ENCODE results near the gene PDZD4. TPM values are rescaled to one million over a fixed set of nuclear protein-coding genes. Genes with fewer than 3 reads are reported as not detected.

Gene PDZD4
- polyA plus RNA-seq, 1 of the 3 experiments (the other 2 are of a cell fraction), result 1.9 TPM

- CTCF ChIA-PET, result no interaction called here
- 40% methylated on average over 1 of the region's 30 CpGs for WGBS (ENCODE audit: low lambda C conversion rate)
- Histone ChIP-seq H3F3A (replicated peaks; ENCODE audit: insufficient read depth) (no peaks in the 10 kb centered on the region), H3K4me1 (ENCODE audit: control insufficient read depth in 1 of 2, insufficient read depth in 2 of 2, low read depth in 1 of 2, low read length in 1 of 2) (no peaks in the 10 kb centered on the region), H3K9me2 (no peaks in the 10 kb centered on the region), H4K20me1 (ENCODE audit: insufficient read depth) (no peaks in the 10 kb centered on the region), H3K27ac (ENCODE audit: low read depth in 2 of 2, low read length in 1 of 2) (no peak overlapping the region), H3K36me3 (replicated peaks in 1 of 2; ENCODE audit: control insufficient read depth in 1 of 2, insufficient read depth in 2 of 2, low read length in 1 of 2) (no peaks in the 10 kb centered on the region), H3K79me2 (ENCODE audit: insufficient read depth) (no peaks in the 10 kb centered on the region), H3K27me3 (ENCODE audit: insufficient read depth) (peaks cover 5% of the 10 kb centered on the region), H3K9ac (no peak overlapping the region), H3K4me3 (ENCODE audit: low read depth in 2 of 2, low read length in 1 of 2) (no peak overlapping the region), H3K9me3 (no peaks in the 10 kb centered on the region), H2AFZ (ENCODE audit: low read depth) (no peak overlapping the region), H3K4me2 (no peak overlapping the region)
- peak; percentile 19 for DNase-seq
- POLR2A ChIA-PET, result interaction anchor here (1.0 kb wide), 1 partner anchor 9 kb away, joined by 3 read pairs; no protein-coding TSS in a partner anchor
- no peak for TF ChIP-seq FOXJ3 (CRISPR knock-in tag; IDR thresholded peaks at IDR 0.05)
- no peak for TF ChIP-seq CHD2 (IDR thresholded peaks at IDR 0.05; ENCODE audit: low read length, partially characterized antibody)
- TF ChIP-seq MAX (IDR thresholded peaks at IDR 0.05; ENCODE audit: low read depth), result no peak
Measured at GRCh38 chrX:153864561-153865320, 34.4 kb upstream of the PDZD4 start.

GRCh38 chrX:153864101-153864500 lies 33.8 kb upstream of the PDZD4 start:
- ChIA-PET CTCF (no interaction called here), POLR2A (no interaction called here)
- TF ChIP-seq EZH2phosphoT487 (IDR thresholded peaks at IDR 0.05; ENCODE audit: borderline replicate concordance, low read depth) (no peak), JUND (IDR thresholded peaks at IDR 0.05) (no peak), FOXJ3 (CRISPR knock-in tag; IDR thresholded peaks at IDR 0.05) (no peak), ELF1 (IDR thresholded peaks at IDR 0.05) (no peak), RAD21 (IDR thresholded peaks at IDR 0.05; ENCODE audit: low read length) (no peak), MAX (IDR thresholded peaks at IDR 0.05; ENCODE audit: low read depth) (no peak), TCF12 (IDR thresholded peaks at IDR 0.05) (no peak)
- Histone ChIP-seq H3K4me2 (no peak overlapping the region), H3K9me3 (no peaks in the 10 kb centered on the region), H3K9me2 (no peaks in the 10 kb centered on the region), H3K4me3 (ENCODE audit: low read depth in 2 of 2, low read length in 1 of 2) (no peak overlapping the region), H3K79me2 (ENCODE audit: insufficient read depth) (no peaks in the 10 kb centered on the region), H2AFZ (ENCODE audit: low read depth) (no peak overlapping the region), H3K27ac (ENCODE audit: low read depth in 2 of 2, low read length in 1 of 2) (no peak overlapping the region), H4K20me1 (ENCODE audit: insufficient read depth) (no peaks in the 10 kb centered on the region), H3K27me3 (ENCODE audit: insufficient read depth) (peaks cover 11% of the 10 kb centered on the region), H3F3A (replicated peaks; ENCODE audit: insufficient read depth) (no peaks in the 10 kb centered on the region), H3K36me3 (replicated peaks in 1 of 2; ENCODE audit: control insufficient read depth in 1 of 2, insufficient read depth in 2 of 2, low read length in 1 of 2) (no peaks in the 10 kb centered on the region), H3K9ac (no peak overlapping the region), H3K4me1 (ENCODE audit: control insufficient read depth in 1 of 2, insufficient read depth in 2 of 2, low read depth in 1 of 2, low read length in 1 of 2) (no peaks in the 10 kb centered on the region)
- 56% methylated on average over 10 of the region's 10 CpGs for WGBS (ENCODE audit: low lambda C conversion rate)
- no peak for DNase-seq

- peak; percentile 20 for DNase-seq
- H3F3A ChIP-seq (replicated peaks; ENCODE audit: insufficient read depth), result no peaks in the 10 kb centered on the region
- no peaks in the 10 kb centered on the region for H3K79me2 ChIP-seq (ENCODE audit: insufficient read depth)
- H4K20me1 ChIP-seq (ENCODE audit: insufficient read depth), result no peaks in the 10 kb centered on the region
- peaks cover 18% of the 10 kb centered on the region for H3K27me3 ChIP-seq (ENCODE audit: insufficient read depth)
- no peak overlapping the region for H3K4me3 ChIP-seq (ENCODE audit: low read depth in 2 of 2, low read length in 1 of 2)
- CTCF ChIA-PET, result interaction anchor here (1.2 kb wide), 1 partner anchor 89 kb away, joined by 4 read pairs; no protein-coding TSS in a partner anchor
- no peaks in the 10 kb centered on the region for H3K9me2 ChIP-seq
- 77% methylated on average over 9 of the region's 28 CpGs for WGBS (ENCODE audit: low lambda C conversion rate)
- POLR2A ChIA-PET, result no interaction called here
- no peak overlapping the region for H3K9ac ChIP-seq
- no peaks in the 10 kb centered on the region for H3K4me1 ChIP-seq (ENCODE audit: control insufficient read depth in 1 of 2, insufficient read depth in 2 of 2, low read depth in 1 of 2, low read length in 1 of 2)
- H3K9me3 ChIP-seq, result no peaks in the 10 kb centered on the region
- no peak overlapping the region for H3K4me2 ChIP-seq
- H3K36me3 ChIP-seq (replicated peaks in 1 of 2; ENCODE audit: control insufficient read depth in 1 of 2, insufficient read depth in 2 of 2, low read length in 1 of 2), result no peaks in the 10 kb centered on the region
- no peak overlapping the region for H2AFZ ChIP-seq (ENCODE audit: low read depth)
- no peak overlapping the region for H3K27ac ChIP-seq (ENCODE audit: low read depth in 2 of 2, low read length in 1 of 2)
- no peak for TF ChIP-seq CHD2 (IDR thresholded peaks at IDR 0.05; ENCODE audit: low read length, partially characterized antibody)
- no peak for TF ChIP-seq RFX5 (IDR thresholded peaks at IDR 0.05; ENCODE audit: low read length)
- TF ChIP-seq, protein P1, sequence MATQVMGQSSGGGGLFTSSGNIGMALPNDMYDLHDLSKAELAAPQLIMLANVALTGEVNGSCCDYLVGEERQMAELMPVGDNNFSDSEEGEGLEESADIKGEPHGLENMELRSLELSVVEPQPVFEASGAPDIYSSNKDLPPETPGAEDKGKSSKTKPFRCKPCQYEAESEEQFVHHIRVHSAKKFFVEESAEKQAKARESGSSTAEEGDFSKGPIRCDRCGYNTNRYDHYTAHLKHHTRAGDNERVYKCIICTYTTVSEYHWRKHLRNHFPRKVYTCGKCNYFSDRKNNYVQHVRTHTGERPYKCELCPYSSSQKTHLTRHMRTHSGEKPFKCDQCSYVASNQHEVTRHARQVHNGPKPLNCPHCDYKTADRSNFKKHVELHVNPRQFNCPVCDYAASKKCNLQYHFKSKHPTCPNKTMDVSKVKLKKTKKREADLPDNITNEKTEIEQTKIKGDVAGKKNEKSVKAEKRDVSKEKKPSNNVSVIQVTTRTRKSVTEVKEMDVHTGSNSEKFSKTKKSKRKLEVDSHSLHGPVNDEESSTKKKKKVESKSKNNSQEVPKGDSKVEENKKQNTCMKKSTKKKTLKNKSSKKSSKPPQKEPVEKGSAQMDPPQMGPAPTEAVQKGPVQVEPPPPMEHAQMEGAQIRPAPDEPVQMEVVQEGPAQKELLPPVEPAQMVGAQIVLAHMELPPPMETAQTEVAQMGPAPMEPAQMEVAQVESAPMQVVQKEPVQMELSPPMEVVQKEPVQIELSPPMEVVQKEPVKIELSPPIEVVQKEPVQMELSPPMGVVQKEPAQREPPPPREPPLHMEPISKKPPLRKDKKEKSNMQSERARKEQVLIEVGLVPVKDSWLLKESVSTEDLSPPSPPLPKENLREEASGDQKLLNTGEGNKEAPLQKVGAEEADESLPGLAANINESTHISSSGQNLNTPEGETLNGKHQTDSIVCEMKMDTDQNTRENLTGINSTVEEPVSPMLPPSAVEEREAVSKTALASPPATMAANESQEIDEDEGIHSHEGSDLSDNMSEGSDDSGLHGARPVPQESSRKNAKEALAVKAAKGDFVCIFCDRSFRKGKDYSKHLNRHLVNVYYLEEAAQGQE (IDR thresholded peaks at IDR 0.05; ENCODE audit: low read depth, low read length), result no peak
- TF ChIP-seq, protein P2, sequence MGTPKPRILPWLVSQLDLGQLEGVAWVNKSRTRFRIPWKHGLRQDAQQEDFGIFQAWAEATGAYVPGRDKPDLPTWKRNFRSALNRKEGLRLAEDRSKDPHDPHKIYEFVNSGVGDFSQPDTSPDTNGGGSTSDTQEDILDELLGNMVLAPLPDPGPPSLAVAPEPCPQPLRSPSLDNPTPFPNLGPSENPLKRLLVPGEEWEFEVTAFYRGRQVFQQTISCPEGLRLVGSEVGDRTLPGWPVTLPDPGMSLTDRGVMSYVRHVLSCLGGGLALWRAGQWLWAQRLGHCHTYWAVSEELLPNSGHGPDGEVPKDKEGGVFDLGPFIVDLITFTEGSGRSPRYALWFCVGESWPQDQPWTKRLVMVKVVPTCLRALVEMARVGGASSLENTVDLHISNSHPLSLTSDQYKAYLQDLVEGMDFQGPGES (IDR thresholded peaks at IDR 0.05; ENCODE audit: low read depth, low read length), result no peak
- TF ChIP-seq GATA2 (CRISPR knock-in tag; IDR thresholded peaks at IDR 0.05), result no peak
- TF ChIP-seq MXI1 (IDR thresholded peaks at IDR 0.05; ENCODE audit: low read depth, low read length), result no peak
- no peak for TF ChIP-seq RAD21 (IDR thresholded peaks at IDR 0.05; ENCODE audit: low read length)
- no peak for TF ChIP-seq JUND (IDR thresholded peaks at IDR 0.05)
- no peak for TF ChIP-seq RCOR1 (IDR thresholded peaks at IDR 0.05; ENCODE audit: low read length)
- TF ChIP-seq TEAD4 (IDR thresholded peaks at IDR 0.05; ENCODE audit: borderline replicate concordance, insufficient read depth), result no peak
Measured at GRCh38 chrX:153863251-153863991, 33.1 kb upstream of the PDZD4 start.
